GM18873 (cell line): ENCODE results near the gene TBCE.

Source experiments
- ATAC-seq: cut with Tn5 transposase; IDR thresholded peaks from one replicate; pipeline ENCODE4 v1.9.1; 2021; ENCODE audit warnings: mild to moderate bottlenecking, moderate library complexity, moderate number of reproducible peaks; ENCODE audit not compliant: unreplicated experiment, low FRiP score

TBCE gene

DNA sequence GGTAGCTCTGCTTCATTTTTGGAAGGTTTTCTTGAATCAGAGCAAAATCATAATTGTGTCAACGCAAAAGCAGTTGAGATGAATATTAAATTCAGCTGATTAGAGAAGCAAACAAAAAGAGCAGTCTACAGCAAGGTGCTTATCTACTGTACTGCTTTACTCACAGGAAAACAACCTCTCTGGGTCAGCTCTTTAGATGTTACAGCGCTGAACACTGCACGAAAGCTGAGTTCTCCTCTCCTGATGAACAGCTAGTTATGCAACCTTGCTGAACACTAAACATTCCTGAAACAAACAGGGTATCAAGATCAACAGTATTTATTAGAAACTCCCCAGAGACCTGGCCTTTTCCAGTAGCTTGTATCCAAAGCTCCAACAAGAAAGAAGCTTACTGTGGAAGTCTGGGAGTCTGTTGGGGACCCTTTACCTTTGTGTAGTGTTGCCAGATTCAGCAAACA is 41.3 kb downstream of the TBCE start:
- ATAC-seq: no peak

- no peak for ATAC-seq
These were observed 42.0 kb downstream of the TBCE start for GRCh38 chr1:235409042-235409820.

- no peak for ATAC-seq
These were observed 43.2 kb downstream of the TBCE start for GRCh38 chr1:235410467-235410866.

GRCh38 chr1:235411489-235412486 is 44.6 kb downstream of the TBCE start:
- no peak for ATAC-seq

GRCh38 chr1:235415008-235415904 is 48.0 kb downstream of the TBCE start:
- no peak for ATAC-seq

GRCh38 chr1:235416662-235417049 is 49.4 kb downstream of the TBCE start:
- no peak for ATAC-seq

DNA sequence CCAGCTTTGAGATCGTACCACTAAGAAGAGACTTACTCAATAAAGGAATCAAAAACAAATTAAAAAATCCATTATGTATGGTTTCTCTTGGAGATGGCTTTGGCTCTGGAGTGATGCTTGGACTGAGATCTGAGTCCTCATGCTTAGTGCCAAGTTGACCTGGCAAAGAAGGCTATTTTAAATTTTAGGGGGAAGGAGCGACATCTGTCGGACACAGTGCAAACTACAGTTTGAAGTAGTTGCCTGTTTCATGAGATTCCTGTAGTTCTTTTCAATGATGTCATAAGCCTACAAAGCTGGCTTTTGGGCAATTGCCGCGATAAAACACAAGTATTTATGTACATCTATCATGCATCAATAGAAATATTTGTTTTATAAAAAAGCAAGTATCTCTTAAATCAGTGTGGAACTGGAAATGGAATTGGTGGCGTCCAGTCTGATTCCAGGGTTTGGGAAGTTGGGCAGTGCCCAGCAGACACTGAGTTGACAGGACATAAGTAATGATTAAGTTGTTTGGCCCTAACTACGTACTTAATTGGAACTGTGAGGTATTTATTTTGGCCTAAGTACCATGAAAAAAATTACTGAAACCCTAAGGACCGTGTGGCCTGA is 50.0 kb downstream of the TBCE start:
- no peak for ATAC-seq

GRCh38 chr1:235421751-235422150 is 54.5 kb downstream of the TBCE start:
- no peak for ATAC-seq

DNA sequence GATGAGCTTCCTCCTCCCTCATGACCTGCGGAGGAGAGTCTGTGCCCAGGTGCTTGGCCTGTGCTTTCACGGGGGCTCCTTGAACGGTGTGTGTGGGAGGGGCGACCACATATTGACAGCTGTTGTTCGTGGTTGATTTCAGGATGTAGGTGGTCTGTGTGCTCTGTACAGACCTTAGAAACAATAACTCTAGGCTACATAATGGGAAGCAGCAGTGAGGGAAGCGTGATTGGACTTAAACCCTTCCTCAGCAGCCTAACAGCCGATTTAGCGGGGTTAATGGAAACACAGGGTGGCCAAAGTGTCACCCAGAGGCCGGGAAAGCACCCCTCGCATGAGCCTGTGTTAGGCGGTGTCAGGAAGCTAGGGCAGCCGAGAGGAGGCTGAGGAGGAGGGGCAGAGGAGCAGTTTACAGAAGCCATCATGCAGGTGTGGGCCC is 56.0 kb downstream of the TBCE start:
- no peak for ATAC-seq

DNA sequence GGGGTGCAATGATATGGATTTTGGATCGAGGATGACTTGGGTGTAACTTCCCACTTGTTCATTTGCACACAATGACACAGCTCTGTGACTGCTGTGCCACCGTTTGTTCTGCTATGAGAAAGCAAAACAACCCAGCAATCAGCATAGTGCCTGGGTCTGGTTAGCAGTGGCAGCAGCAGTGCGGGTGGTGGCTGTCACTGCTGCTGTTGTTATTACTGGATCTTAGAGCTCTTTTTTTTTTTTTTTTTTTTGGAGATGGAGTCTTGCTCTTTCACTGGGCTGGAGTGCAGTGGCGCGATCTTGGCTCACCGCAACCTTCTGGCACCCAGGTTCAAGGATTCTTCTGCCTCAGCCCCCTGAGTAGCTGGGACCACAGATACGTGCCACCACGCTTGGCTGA is 56.9 kb downstream of the TBCE start:
- no peak for ATAC-seq

GRCh38 chr1:235425357-235425756 is 58.1 kb downstream of the TBCE start:
- ATAC-seq: no peak

GRCh38 chr1:235426143-235426542 is 58.9 kb downstream of the TBCE start:
- ATAC-seq: no peak

DNA sequence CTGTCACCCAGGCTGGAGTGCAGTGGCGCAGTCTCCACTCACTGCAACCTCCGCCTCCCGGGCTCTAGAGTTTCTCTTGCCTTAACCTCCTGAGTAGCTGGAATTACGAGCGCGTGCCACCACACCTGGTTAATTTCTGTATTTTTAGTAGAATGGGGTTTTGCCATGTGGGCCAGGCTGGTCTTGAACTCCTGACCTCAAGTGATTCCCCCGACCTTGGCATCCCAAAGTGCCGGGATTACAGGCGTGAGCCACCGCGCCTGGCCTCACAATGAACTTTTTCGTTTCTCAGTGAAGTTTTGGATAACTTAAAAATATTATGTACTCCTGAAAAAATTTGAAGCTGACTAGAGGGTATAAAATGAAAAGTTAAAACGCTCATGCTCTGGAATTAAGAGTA is 59.5 kb downstream of the TBCE start:
- no peak for ATAC-seq

DNA sequence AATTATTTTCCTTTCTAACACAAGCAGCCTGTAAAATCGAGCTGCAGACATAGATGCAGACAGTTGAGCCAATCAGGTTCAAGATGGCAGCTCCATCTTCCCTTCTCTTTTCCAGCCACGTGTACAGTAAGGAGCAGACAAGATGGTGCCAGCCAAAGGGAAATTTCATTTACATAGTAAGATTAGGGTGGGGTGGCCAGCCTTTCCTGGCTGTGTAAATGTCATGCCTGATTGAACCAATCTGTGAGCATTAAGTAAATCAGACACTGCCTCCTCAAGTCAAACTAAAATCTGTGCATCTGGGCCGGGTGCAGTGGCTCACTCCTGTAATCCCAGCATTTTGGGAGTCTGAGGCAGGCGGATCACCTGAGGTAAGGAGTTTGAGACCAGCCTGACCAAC is 60.2 kb downstream of the TBCE start:
- ATAC-seq: no peak

- no peak for ATAC-seq
These were observed 61.9 kb downstream of the TBCE start for GRCh38 chr1:235429143-235429542.

DNA sequence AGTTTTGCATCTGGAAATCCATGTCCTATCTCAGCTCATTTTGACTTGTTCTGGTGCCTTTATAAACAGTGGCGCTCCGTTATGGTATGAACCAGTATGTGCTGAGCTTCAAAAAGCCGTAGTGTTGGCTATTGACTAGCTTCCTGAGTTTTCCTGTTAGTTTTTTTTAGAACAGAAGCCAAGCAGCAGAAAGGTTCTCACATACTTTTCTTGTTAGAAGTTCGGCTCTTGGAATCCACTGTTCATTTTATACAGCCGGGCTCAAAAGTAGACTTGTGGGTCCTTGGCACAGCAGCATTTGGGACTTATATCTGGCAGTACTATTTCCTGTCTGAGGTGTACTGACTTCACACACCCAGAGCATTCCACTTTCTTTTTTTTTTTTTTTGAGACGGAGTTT is 63.8 kb downstream of the TBCE start:
- ATAC-seq: no peak

GRCh38 chr1:235434001-235434400 is 66.8 kb downstream of the TBCE start:
- no peak for ATAC-seq

DNA sequence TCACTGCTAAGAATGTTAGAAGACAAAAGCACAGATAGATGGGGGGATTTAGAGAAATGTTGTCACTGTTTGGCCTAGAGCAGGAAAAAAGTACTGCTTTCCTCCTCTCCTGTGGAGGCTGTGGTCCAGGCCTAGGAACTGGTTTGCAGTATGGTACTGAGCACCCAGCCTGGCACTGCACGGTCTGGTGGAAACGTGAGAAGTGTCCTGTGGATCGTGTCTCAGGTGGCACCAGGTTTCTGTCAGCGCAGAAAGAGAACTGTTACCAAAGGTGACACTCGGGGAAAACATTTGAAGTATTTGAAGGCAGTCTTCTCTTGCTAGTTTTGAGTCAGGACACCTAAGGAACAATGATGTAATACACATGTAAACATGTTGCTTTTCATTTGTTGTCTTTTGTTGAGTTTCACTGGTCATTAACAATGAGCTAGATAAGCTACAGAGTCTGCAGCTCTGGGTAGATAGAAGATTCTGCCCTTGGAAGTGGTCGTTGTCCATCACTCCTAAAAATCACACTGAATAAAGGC is 74.0 kb downstream of the TBCE start:
- ATAC-seq: no peak

GRCh38 chr1:235442788-235443429 is 75.7 kb downstream of the TBCE start:
- no peak for ATAC-seq
